Hindlimb muscle (tissue), 1 donor: ENCODE data around the gene FMOD. TPM values are rescaled to one million over a fixed set of nuclear protein-coding genes. Genes with fewer than 3 reads are reported as not detected.

ENCODE experiments used
- DNase-seq: peaks from one replicate; pipeline ENCODE4 v3.0.0-alpha.2; 2013
- polyA plus RNA-seq: library from polyadenylated mRNA; unstranded; fragments of 120-200 nt; gene quantifications from one replicate; pipeline ENCODE4 v1.2.1, GENCODE V29; 2013; ENCODE audit not compliant: insufficient read length

FMOD gene
- polyA plus RNA-seq: 54.8 TPM

- peak; percentile 92 for DNase-seq
These were observed at the start of gene FMOD for GRCh38 chr1:203351037-203351625. Gene FMOD (minus strand): TSS chr1:203351122. CDS start chr1:203348270, 2,852 bp downstream.

GRCh38 chr1:203396595-203397194 is 45.8 kb upstream of the FMOD start:
- no peak for DNase-seq

- no peak for DNase-seq
These were observed 44.8 kb upstream of the FMOD start for GRCh38 chr1:203395751-203396150.

GRCh38 chr1:203390298-203390697 is 39.4 kb upstream of the FMOD start:
- DNase-seq: no peak

DNA sequence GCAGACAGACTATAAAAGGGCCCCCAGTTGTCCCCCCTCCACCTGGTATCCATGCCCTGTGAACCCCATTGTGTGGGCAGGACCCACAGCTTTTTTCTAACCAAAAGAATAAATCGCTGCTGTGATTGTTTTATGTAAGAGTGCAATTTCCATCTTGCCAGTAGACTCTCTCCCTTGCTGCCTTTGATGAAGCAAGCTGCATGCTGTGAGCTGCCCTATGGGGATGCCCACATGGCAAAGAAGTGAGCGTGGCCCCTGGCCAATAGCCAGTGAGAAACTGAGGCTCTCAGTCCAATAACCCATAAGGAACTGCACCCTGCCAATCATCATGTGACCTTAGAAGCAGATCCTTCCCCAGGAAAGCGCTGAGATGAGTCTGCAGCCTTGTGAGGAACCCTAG is 37.8 kb upstream of the FMOD start:
- no peak for DNase-seq

DNA sequence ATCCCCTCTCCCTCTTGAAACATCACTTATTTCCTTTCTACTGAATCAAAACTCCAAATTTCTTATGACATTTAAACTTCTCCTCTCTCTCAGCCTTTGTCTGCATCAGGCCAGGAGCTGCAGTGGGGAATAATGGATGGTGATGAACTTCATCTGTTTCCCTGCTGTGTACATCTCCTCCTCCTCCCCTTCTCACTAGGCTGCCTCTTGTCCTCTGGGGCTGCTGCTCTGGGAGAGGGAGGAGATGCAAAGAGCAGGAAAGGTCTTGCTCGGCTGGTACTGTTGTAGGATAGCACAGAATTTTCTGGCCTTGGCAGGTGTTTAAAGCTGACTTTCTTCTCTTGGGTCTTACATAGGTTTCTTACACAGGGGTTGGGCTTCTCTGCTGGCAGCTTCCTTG is 31.1 kb upstream of the FMOD start:
- DNase-seq: no peak

DNA sequence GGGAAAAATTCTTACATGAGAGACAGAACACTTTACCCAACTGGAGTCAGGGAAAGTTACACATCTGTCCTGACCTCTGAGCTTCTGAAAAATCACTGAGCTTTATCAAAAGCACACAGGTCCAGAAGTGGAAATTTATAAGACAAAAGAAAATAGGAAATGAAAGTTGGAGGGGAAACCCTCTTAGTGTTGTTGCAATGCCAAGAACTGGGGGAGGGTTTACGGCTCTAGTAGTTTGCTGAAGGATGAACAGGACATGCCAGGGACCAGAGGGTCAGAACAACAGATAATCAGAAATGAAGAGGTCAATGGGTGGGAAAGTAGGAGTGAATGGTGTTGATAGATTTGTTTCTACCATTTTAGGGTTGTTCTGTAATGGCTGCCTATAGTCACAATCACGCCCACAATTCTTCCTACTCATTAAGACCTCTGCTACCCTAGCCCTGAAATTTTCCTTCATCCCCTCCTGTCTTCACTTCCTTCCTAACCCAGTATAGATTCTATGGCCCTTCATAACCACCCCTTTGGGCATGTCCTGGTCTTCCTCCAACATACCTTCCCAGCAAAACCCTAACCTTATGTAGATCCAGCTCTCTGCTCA is 30.3 kb upstream of the FMOD start:
- DNase-seq: no peak

DNA sequence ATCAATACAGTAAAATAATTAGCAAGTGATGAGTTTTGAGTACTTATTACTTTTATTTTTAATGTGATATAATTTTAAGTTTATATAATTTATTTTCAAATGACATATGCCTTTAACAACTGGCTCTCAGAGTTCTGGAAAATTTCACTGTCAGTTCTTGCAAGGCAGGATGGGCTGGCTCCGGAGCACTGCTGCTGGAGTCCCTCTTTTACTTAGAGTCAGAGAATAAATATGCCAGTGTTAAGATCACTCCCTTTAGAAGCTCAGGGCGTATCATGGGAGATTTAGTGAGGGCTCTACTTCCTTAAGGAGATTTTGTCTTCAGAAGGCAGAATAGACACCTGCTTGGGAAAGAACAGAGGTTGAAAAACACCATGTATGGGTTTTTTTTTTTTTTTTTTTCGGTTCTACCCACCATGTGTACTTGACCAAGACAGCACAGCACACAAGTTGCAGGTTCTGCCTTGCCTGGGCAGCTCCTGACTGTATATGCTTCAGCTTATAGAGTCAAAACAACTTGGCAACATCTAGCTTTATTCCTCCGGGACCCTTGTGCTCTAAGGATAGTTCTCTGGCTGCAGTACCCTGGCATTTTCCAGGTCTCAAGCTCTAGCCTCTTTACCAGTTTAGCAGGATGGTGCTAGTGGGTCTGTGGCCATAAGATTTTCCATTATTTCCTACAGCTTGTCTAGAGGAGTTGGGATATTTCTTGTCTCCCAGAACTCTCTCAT is 29.7 kb upstream of the FMOD start:
- no peak for DNase-seq

DNA sequence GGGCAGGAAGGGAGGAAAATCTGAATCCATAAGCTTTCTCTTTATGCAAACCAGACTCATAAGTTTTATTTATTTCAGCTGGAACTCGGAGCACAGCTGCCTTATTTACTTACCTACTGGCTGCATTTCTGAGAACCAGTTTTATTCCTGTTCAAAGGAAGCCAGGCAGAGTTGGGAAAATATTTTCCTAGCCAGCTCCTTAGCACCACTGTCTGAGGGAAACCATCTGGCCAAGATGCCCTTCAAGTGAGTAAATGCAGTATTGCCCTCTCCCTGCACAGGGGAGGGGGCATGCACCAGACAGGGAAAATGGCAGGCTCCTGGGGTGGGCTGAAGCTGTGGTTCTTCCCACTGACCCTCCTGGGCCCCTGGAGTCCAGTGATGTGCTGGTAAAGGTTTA is 28.9 kb upstream of the FMOD start:
- DNase-seq: no peak

- DNase-seq: no peak
These were observed 27.8 kb upstream of the FMOD start for GRCh38 chr1:203378556-203379245.

GRCh38 chr1:203373991-203374390 is 23.1 kb upstream of the FMOD start:
- DNase-seq: no peak

DNA sequence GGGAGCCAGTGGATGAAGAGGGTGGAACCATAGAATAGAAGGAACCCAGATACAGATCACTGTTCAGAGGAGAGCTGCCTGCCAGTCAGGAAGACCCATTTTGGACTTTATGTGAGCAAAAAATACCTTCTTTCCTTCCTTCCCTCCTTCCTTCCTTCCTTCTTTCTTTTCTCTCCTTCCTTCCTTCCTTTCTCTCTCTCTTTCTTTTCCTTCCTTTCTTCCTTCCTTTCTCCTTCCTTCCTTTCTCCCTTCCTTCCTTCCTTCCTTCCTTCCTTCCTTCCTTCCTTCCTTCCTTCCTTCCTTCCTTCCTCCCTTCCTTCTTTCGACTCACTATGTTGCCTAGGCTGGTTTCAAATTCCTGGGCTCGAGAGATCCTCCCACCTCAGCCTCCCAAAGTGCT is 22.1 kb upstream of the FMOD start:
- no peak for DNase-seq

GRCh38 chr1:203371288-203371687 is 20.4 kb upstream of the FMOD start:
- no peak for DNase-seq

DNA sequence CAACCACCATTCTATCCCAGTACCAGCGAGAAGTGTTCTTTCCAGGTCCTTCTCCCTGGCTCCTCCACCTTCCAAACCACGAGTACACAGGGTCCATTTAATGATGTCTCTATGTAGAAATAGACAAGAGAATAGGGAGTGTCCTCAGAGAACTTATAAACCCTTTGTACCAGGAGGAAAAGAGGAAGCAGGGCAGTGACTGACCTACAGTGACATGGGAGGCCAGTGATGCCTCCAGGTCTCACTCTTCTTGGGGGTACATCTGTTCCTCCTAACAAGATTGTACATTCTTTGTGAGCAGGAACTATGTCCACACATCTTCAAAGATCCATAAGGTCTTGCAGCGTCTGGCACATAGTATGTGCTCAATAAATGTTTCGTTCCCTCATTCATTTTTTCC is 18.7 kb upstream of the FMOD start:
- no peak for DNase-seq

GRCh38 chr1:203368624-203369451 is 17.9 kb upstream of the FMOD start:
- no peak for DNase-seq

GRCh38 chr1:203367057-203367456 is 16.1 kb upstream of the FMOD start:
- DNase-seq: no peak

DNA sequence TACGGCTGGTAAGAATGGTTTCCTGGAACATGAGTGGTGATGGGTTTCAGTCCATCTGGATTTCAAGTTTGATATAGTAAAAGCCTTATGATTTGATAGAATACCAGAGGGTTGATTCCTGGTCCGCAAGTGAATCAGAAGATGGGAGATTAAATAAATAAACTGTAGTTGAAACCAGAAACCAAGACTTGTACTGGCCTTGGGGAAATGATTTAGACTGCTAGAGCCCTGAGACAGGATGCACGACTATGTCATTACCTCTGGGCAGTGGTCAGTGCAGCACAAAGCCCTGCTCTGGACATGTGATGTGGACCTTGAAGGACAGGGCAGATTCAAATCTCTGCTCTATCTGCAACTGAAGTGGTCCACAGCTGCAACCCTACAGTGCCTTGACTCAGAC is 15.6 kb upstream of the FMOD start:
- no peak for DNase-seq

DNA sequence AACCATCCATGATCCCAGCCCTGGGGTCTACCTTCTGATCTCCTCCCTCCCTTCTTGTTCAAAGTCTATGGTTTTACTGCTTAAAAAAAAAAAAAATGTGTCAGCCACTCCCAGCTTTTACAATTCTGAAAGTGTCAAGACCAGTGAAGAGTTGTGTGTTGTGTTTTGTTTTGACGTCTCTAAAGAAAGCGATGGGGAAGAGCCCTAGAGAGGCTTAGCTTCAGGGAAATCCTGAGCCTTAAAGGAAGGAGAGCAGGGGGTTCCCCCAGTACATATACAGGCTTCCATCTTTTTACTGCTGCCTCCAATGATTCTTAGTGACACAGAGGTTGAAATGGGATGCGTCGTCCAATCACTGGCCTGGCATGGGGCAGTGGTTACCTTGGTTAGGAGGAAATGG is 13.9 kb upstream of the FMOD start:
- no peak for DNase-seq

- no peak for DNase-seq
These were observed 13.3 kb upstream of the FMOD start for GRCh38 chr1:203364094-203364801.

DNA sequence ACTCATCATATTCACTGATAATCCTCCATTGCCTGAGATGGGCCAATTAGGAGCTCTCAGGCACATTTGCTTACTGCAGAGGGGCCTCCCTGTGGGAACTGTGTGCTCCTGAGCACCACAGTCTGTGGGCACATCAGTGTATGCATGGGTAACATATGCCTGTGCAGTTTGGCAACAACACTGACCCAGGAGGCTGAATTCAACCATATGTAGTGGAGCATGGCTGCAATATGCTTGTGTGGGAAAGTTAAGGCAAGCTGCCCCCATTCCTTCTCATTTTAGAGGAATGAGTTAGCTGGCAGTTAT is 11.8 kb upstream of the FMOD start:
- no peak for DNase-seq

GRCh38 chr1:203361945-203362719 is 11.2 kb upstream of the FMOD start:
- no peak for DNase-seq
